Measurements from ENCODE around the gene SPR.

GRCh38 chr2:72897785-72898584 is 10.8 kb downstream of the SPR start:
- TF ChIP-seq CTCF (IDR thresholded peaks at IDR 0.05) (no peak), POLR2A (IDR thresholded peaks at IDR 0.05) (no peak)

All from right lobe of liver (tissue), 4 donors.